ENCODE results near the gene KLHL35. TPM values are rescaled to one million over a fixed set of nuclear protein-coding genes. Genes with fewer than 3 reads are reported as not detected.

Gene KLHL35
- total RNA-seq, 1 experiment from 2014 or later, result 1.3 TPM

- no TSS peak for BruUV-seq (replicated peaks)
- Mint-ChIP-seq H3K27me3 (ENCODE audit: unreplicated experiment) (peaks cover 25% of the 10 kb centered on the region), H3K36me3 (ENCODE audit: insufficient read depth, unreplicated experiment) (no peaks in the 10 kb centered on the region), H3K27ac (ENCODE audit: unreplicated experiment) (no peak overlapping the region), H3K9me3 (ENCODE audit: low read depth, unreplicated experiment) (no peaks in the 10 kb centered on the region), H3K4me3 (ENCODE audit: low read depth, unreplicated experiment) (no peak overlapping the region), H3K4me1 (ENCODE audit: low read depth, unreplicated experiment) (peaks cover 10% of the 10 kb centered on the region)
- DNase-seq, result no peak
- intact Hi-C loops (cut with micrococcal nuclease; ENCODE audit: unreplicated experiment), result no loop called here
- TF ChIP-seq CTCF (IDR thresholded peaks at IDR 0.05; ENCODE audit: unreplicated experiment), result no peak
- CTCF ChIA-PET, result no interaction called here
Observed at GRCh38 chr11:75463106-75463774, 30.2 kb upstream of the KLHL35 start.

GRCh38 chr11:75462117-75462653 is 29.2 kb upstream of the KLHL35 start:
- Mint-ChIP-seq H3K36me3 (ENCODE audit: insufficient read depth, unreplicated experiment) (no peaks in the 10 kb centered on the region), H3K4me3 (ENCODE audit: low read depth, unreplicated experiment) (no peak overlapping the region), H3K9me3 (ENCODE audit: low read depth, unreplicated experiment) (no peaks in the 10 kb centered on the region), H3K27me3 (ENCODE audit: unreplicated experiment) (peaks cover 25% of the 10 kb centered on the region), H3K27ac (ENCODE audit: unreplicated experiment) (no peak overlapping the region), H3K4me1 (ENCODE audit: low read depth, unreplicated experiment) (peaks cover 10% of the 10 kb centered on the region)
- DNase-seq, result no peak
- no TSS peak for BruUV-seq (replicated peaks)
- TF ChIP-seq CTCF (IDR thresholded peaks at IDR 0.05; ENCODE audit: unreplicated experiment), result no peak
- intact Hi-C loops (cut with micrococcal nuclease; ENCODE audit: unreplicated experiment), result no loop called here
- CTCF ChIA-PET, result no interaction called here

- TF ChIP-seq CTCF (IDR thresholded peaks at IDR 0.05; ENCODE audit: unreplicated experiment), result no peak
- Mint-ChIP-seq H3K4me1 (ENCODE audit: low read depth, unreplicated experiment) (peaks cover 7% of the 10 kb centered on the region), H3K4me3 (ENCODE audit: low read depth, unreplicated experiment) (no peak overlapping the region), H3K36me3 (ENCODE audit: insufficient read depth, unreplicated experiment) (no peaks in the 10 kb centered on the region), H3K27me3 (ENCODE audit: unreplicated experiment) (peaks cover 30% of the 10 kb centered on the region), H3K27ac (ENCODE audit: unreplicated experiment) (no peak overlapping the region), H3K9me3 (ENCODE audit: low read depth, unreplicated experiment) (no peaks in the 10 kb centered on the region)
- no TSS peak for BruUV-seq (replicated peaks)
- intact Hi-C loops (cut with micrococcal nuclease; ENCODE audit: unreplicated experiment), result no loop called here
- CTCF ChIA-PET, result no interaction called here
- DNase-seq, result no peak
Observed at GRCh38 chr11:75461151-75461550, 28.1 kb upstream of the KLHL35 start.

- Mint-ChIP-seq H3K27me3 (ENCODE audit: unreplicated experiment) (peaks cover 48% of the 10 kb centered on the region), H3K4me1 (ENCODE audit: low read depth, unreplicated experiment) (no peaks in the 10 kb centered on the region), H3K9me3 (ENCODE audit: low read depth, unreplicated experiment) (no peaks in the 10 kb centered on the region), H3K36me3 (ENCODE audit: insufficient read depth, unreplicated experiment) (no peaks in the 10 kb centered on the region), H3K27ac (ENCODE audit: unreplicated experiment) (no peak overlapping the region), H3K4me3 (ENCODE audit: low read depth, unreplicated experiment) (no peak overlapping the region)
- CTCF ChIA-PET, result no interaction called here
- intact Hi-C loops (cut with micrococcal nuclease; ENCODE audit: unreplicated experiment), result no loop called here
- BruUV-seq (replicated peaks), result no TSS peak
- TF ChIP-seq CTCF (IDR thresholded peaks at IDR 0.05; ENCODE audit: unreplicated experiment), result no peak
- DNase-seq, result no peak
Observed at GRCh38 chr11:75456596-75457183, 23.7 kb upstream of the KLHL35 start.

Measured in Calu3 (cell line).